HTERT RPE-1 (cell line): ENCODE data around the gene SLC17A5.
"Not testable (repeated sequence)": the region's sequence is repeated elsewhere in the genome, so short reads cannot be mapped to it uniquely, and the experiment has no call there.

ENCODE experiments used
- in situ Hi-C: fragments of 300-500 bp; cut with MboI; formaldehyde crosslinking; loops from 4 replicates; pipeline ENCODE4 v1.14.3; 2020; ENCODE audit warnings: low sequenced_read_pairs

SLC17A5 gene

DNA sequence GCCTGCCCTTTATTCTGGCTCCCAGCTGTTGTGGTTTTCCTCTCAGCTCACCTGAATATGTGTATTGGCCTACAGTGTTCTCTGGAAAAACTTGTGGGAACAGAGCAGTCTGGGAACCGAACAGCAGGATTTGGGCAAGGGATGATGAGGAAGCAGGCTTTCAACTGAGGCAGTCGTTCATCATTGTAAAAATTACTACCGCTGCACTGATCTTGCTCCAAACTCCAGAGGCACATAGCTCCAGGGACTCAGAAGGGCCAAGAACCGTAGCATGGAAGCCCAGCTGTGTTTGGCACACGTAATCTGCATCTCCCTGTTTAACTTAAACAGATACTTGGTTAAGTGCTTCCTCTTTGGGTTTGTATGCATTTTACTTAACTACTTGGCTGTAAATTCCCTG lies 84.7 kb downstream of the SLC17A5 start:
- in situ Hi-C loops = no loop called here

DNA sequence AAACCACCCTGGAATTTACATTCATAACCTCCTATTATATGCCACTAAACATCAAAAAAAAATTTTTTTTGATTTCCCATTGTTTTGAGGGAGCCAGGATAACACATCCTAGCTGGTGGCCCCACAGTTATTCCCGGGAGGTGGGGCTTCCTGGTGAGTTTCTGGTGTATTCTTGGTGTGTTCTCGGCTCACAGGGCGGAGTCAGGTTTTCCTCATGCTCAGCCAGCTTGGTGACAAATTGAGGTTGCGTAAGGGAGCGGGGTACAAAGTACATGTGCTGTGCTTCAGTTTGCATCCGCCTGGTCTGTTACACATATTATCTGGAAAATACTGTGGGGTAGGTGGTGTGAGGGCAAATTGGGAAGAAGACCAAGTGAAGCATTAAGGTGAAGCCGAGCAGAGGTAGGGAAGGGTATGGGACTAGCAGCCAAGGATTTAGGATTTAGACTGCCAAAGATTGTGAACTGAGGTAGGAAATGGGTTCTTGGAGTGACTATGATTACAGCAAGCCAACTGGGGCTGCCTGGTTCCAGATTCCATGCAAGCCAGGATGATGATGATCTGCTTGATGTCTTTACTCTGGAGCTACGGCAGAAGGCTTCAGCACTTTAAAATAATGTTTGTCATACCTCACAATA lies 86.7 kb downstream of the SLC17A5 start:
- in situ Hi-C loops = no loop called here

- in situ Hi-C loops = not testable (repeated sequence)
Observed at GRCh38 chr6:73566486-73566871, 87.3 kb downstream of the SLC17A5 start.

DNA sequence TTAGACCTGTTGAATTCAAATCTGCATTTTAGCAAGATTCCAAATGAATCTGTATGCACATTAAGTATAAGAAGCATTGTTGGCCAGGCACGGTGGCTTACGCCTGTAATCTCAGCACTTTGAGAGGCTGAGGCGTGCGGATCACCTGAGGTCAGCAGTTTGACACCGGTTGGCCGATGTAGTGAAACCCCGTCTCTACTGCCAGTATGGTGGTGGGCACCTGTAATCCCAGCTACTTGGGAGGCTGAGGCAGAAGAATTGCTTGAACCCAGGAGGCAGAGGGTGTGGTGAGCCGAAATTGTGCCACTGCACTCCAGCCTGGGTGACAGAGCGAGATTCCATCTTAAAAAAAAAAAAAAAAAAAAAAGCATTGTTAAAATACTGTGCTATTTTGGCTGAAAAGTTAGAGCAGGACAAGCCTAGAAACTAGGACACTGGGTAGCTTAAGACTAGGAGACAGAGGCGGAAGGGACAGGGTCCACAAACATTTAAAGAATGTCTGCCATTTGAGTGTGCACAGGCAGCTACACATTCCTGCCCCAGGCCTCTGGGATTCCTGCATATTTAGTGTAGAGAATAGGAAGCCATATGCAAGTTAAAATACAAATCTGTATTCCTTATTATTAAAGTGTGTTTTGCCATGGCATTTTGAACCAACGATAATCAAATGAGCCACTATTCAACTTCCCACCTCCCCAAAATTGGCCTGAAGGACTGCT lies 87.9 kb downstream of the SLC17A5 start:
- in situ Hi-C loops = no loop called here

GRCh38 chr6:73564578-73565345 lies 89.0 kb downstream of the SLC17A5 start:
- in situ Hi-C loops = no loop called here

- in situ Hi-C loops = no loop called here
Observed at GRCh38 chr6:73562558-73562957, 91.2 kb downstream of the SLC17A5 start.

DNA sequence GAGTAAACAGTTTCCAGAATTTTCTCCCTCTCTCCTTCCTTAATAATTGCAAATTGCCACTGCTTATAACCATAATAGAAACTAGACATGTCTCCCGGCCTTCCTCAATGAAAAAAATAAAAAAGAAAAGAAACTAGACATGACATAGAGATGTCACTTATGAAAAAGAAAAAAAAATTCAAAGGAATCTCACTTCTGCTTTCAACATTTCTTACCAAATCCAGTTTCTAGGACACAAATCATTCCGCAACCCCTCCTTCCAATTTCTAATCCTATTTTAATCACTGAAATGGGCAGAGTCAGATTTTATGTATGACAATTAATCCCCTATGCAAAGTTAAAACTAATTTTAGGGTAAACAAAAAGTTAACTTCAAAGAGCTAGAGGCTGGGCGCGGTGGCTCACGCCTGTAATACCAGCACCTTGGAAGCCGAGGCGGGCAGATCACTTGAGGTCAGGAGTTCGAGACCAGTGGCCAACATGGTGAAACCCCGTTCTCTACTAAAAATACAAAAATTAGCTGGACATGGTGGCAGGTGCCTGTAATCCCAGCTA lies 92.9 kb downstream of the SLC17A5 start:
- in situ Hi-C loops = no loop called here

DNA sequence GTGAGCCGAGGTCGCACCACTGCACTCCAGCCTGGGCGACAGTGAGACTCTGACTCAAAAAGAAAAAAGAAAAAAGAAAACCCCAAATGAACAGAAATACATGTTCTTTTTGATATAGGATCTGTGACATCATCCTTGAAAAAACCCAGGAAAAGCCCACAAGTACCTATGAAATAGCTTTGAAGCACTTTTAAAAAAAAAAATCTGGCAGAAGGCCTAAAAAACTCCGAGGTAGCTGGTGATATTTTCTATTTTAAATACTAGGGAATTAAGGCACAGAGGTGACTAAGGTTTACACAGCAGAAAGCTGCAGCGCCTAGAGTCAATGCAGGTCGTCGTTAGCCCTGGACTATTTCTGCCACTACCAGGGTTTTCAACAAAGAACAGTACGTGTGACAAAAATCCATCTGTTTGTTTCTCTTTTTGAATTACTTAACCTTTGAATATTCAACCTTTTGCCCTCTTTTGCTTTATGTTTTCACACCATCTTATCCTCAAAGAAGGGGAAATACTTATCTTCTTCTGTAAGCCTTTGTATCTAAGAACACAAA lies 93.5 kb downstream of the SLC17A5 start:
- in situ Hi-C loops = no loop called here

GRCh38 chr6:73559399-73559794 lies 94.4 kb downstream of the SLC17A5 start:
- in situ Hi-C loops = not testable (repeated sequence)

DNA sequence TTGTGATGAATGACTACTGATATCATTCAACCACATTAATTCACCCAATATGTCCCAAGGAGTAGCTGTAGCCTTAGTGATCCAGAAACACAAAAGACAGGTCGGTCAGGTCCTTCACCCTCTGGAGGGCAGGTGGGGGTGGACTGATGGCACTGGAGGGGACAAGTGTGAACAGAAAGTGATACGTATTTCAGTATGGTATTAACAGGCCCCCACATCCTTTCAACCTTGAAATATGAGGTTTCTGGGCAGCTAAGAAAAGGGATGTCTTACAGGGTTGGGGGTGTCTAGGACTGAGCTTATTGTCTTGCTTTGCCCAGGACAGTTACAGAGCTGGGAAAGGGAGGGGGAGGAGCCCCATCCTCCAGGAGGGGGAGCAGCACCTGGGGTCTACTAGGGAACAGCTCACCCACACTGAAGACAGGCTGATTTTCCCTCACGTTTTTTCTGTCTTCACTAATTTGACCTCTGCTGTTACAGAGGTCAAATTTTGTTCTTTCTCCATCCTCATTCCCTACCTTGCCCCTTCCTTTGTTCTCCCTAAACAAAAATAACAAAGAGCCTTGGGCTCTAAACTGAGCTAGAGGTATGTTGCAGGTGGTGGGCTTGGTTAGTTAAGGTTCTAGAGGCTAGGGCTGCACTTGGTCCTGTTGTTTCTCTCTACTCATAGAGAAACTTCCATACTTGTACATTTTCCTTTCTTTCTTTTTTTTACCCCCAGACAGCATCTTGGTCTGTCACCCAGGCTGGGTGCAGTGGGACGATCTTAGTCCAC lies 95.0 kb downstream of the SLC17A5 start:
- in situ Hi-C loops = no loop called here

GRCh38 chr6:73556836-73557235 lies 97.0 kb downstream of the SLC17A5 start:
- in situ Hi-C loops = no loop called here

DNA sequence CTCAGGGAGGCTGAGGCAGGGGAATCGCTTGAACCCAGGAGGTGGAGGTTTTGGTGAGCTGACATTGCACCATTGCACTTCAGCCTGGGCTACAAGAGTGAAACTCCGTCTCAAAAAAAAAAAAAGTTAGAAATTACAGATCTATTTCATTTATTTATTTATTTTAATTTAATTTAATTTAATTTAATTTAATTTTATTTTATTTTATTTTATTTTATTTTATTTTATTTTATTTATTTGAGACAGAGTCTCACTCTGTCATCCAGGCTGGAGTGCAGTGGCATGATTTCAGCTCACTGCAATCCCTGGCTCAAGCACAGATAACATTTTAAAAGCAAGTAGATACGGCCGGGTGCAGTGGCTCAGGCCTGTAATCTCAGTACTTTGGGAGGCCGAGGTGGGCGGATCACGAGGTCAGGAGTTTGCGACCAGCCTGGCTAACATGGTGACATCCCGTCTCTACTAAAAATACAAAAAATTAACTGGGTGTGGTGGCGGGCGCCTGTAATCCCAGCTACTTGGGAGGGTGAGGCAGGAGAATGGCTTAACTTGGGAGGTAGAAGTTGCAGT lies 98.3 kb downstream of the SLC17A5 start:
- in situ Hi-C loops = not testable (repeated sequence)

- in situ Hi-C loops = not testable (repeated sequence)
Observed at GRCh38 chr6:73551115-73551514, 102.7 kb downstream of the SLC17A5 start.

DNA sequence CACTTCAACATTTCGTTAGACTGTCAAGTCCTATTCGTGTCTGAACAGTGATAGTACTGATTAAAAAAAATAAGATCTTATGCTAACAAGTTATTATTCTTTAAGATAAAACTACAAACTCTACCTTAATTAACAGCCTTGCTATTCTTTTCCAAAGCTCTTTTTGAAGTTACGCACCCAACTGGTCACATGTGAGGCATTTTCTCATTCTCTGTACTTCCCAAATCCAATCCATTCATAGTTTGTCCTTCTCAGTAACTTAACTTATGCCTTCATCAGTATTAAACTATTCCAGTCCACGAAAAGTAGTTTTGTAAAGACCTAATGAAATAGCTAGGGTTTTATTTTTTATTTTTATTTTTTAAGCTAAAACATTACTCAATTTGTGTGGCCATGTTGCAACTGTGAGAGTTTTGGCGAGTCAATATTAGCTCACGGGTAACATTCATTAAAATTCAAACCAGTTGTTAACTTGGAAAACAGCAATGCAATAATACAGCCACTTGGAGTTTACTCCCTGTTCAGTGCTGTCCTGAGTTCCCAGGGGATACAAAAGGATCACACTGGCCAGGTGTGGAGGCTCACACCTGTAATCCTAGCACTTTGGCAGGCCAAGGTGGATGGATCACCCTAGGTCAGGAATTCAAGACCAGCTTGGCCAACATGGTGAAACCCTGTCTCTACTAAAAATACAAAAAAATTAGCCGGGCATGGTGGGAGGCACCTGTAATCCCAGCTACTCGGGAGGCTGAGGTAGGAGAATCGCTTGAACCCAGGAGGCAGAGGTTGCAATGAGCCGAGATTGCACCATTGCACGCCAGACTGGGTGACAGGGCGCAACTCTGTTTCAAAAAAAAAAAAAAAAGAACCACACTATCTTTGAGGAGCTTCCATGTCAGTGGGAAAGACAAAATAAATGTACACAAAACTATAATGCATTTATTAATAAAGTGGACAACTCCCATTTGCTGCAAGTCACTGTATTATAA lies 105.0 kb downstream of the SLC17A5 start:
- in situ Hi-C loops = no loop called here

DNA sequence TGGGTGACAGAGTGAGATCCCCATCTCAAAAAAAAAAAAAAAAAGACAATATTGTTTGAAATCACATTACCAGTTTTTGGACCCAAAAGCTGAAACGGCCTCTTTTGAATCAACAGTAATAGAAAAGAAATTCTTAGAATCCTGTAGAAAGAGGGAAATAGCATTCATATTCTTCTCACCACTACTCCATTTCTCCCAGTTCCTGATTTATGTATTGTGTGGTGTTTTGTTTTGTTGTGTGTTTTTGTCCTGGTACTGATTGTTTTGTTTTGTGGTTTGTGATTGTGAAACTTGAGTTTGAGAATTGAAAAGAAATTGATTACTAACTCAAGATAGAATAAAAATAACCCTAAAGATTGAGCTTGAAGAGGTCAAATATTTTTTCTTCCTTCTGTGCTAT lies 106.8 kb downstream of the SLC17A5 start:
- in situ Hi-C loops = no loop called here
